Panc1 (cell line): ENCODE data around the gene DLGAP4. TPM values are rescaled to one million over a fixed set of nuclear protein-coding genes. Genes with fewer than 3 reads are reported as not detected.
A peak's percentile ranks its signal among the peaks of the same experiment; 100 is the strongest.

ENCODE experiments used
- ATAC-seq: fragments of 200-7000 bp; cut with Tn5 transposase; 2 replicates; pipeline ENCODE4 v1.9.1; 2020; ENCODE audit warnings: mild to moderate bottlenecking, moderate library complexity
- BruUV-seq: library from RNA; stranded (reverse); fragments of 400-500 nt; replicated peaks from 2 replicates; lab custom pipeline; 2021; lab: Mats Ljungman, UMichigan
- CTCF ChIA-PET: fragments of 300-600 bp; sonication (Branson Sonifier 250); formaldehyde crosslinking; loops from one replicate; lab custom pipeline; 2022; ENCODE audit warnings: antibody characterized with exemption; lab: Charles Lee
- POLR2A ChIA-PET: fragments of 300-600 bp; sonication (Branson Sonifier 250); formaldehyde crosslinking; loops from one replicate; lab custom pipeline; 2022; ENCODE audit warnings: antibody characterized with exemption; lab: Charles Lee
- DNase-seq: peaks from one replicate; pipeline ENCODE4 v3.0.0-alpha.2; 2010; ENCODE audit warnings: low read depth, low spot score
- H3K27ac ChIP-seq: 2 replicates; pipeline ENCODE4 v1.5.1; 2011; ENCODE audit warnings: mild to moderate bottlenecking, low read length, inconsistent platforms
- H3K27me3 ChIP-seq: fragments of 200-500 bp; sonication (Bioruptor generic); 2 replicates; pipeline ENCODE4 v1.6.0; 2014; ENCODE audit warnings: low read length, inconsistent platforms; ENCODE audit not compliant: control insufficient read depth, insufficient read depth
- H3K36me3 ChIP-seq: fragments of 200-500 bp; sonication (Bioruptor generic); 2 replicates; pipeline ENCODE4 v1.5.1; 2014; ENCODE audit warnings: inconsistent platforms, mild to moderate bottlenecking, low read length, moderate library complexity; ENCODE audit not compliant: control insufficient read depth, insufficient read depth
- H3K4me1 ChIP-seq: 2 replicates; pipeline ENCODE4 v1.5.1; 2011; ENCODE audit warnings: inconsistent platforms, mild to moderate bottlenecking, low read length, moderate library complexity; ENCODE audit not compliant: control insufficient read depth, insufficient read depth
- H3K4me3 ChIP-seq, 2 experiments: 2 replicates each; pipeline ENCODE4 v1.5.1; 2011 to 2012; ENCODE audit warnings: low read depth in 2 of 2, low read length in 2 of 2, mild to moderate bottlenecking in 2 of 2, inconsistent platforms in 1 of 2, moderate library complexity in 1 of 2
- H3K9me3 ChIP-seq: fragments of 200-500 bp; sonication (Bioruptor generic); 2 replicates; pipeline ENCODE4 v1.5.1; 2014; ENCODE audit warnings: low read depth, mild to moderate bottlenecking, inconsistent platforms, low read length, moderate library complexity; ENCODE audit not compliant: control insufficient read depth, insufficient read depth
- POLR2AphosphoS5 ChIP-seq: IDR thresholded peaks from 2 replicates; pipeline ENCODE4 v1.6.1; 2012; ENCODE audit warnings: mild to moderate bottlenecking, low read depth, low read length, moderate library complexity
- SIN3A ChIP-seq: IDR thresholded peaks from 2 replicates; pipeline ENCODE4 v1.6.1; 2012; ENCODE audit warnings: low read depth, mild to moderate bottlenecking, low read length, moderate library complexity, borderline replicate concordance; ENCODE audit not compliant: insufficient read depth
- TCF7L2 ChIP-seq: IDR thresholded peaks from 2 replicates; pipeline ENCODE4 v1.6.1; 2011; ENCODE audit warnings: mild to moderate bottlenecking, low read depth, low read length, inconsistent platforms
- in situ Hi-C: cut with HindIII; loops from 2 replicates; pipeline ENCODE4 v1.10.0; 2016; ENCODE audit warnings: low sequenced_read_pairs, low pct_unique_long_range_greater_than_20kb
- intact Hi-C: fragments of 100-400 bp; cut with micrococcal nuclease; formaldehyde crosslinking; loops from one replicate; pipeline ENCODE4 v1.10.0; 2022; ENCODE audit not compliant: unreplicated experiment
- total RNA-seq: library from RNA; stranded (reverse); gene quantifications from one replicate; pipeline ENCODE4 v1.2.1, GENCODE V29; 2021; ENCODE audit not compliant: unreplicated experiment
- TF ChIP-seq, protein P1 (sequence below): fragments of 450-650 bp; IDR thresholded peaks from 2 replicates; pipeline ENCODE4 v1.5.1; 2017; ENCODE audit warnings: mild to moderate bottlenecking
- TF ChIP-seq, protein P2 (sequence below), 2 experiments: IDR thresholded peaks; 2 replicates each; pipeline ENCODE4 v1.6.1; 2011 to 2012; ENCODE audit warnings: low read depth in 2 of 2, control low read depth in 1 of 2, low read length in 1 of 2, mild to moderate bottlenecking in 1 of 2, moderate library complexity in 1 of 2; ENCODE audit not compliant: insufficient read depth in 1 of 2

The DLGAP4 gene
- total RNA-seq, 1 experiment from 2014 or later: 52.5 TPM

- H3K9me3 ChIP-seq: no peaks in the 10 kb centered on the region
- no peak overlapping the region for H3K27ac ChIP-seq
- no peak overlapping the region for H3K4me3 ChIP-seq
- intact Hi-C loops: no loop called here
- ChIA-PET POLR2A (no interaction called here), CTCF (interaction anchor here (0.6 kb wide), 1 partner anchor 542 kb away, joined by 5 read pairs; no protein-coding TSS in a partner anchor)
- DNase-seq (no peak), ATAC-seq (no peak)
- H3K36me3 ChIP-seq: no peaks in the 10 kb centered on the region
- H3K27me3 ChIP-seq: no peaks in the 10 kb centered on the region
- TSS peak; percentile 36 for BruUV-seq
- in situ Hi-C loops: no loop called here
- no peaks in the 10 kb centered on the region for H3K4me1 ChIP-seq
- TF ChIP-seq POLR2AphosphoS5 (no peak), TCF7L2 (no peak), SIN3A (no peak)
- TF ChIP-seq, protein P1, sequence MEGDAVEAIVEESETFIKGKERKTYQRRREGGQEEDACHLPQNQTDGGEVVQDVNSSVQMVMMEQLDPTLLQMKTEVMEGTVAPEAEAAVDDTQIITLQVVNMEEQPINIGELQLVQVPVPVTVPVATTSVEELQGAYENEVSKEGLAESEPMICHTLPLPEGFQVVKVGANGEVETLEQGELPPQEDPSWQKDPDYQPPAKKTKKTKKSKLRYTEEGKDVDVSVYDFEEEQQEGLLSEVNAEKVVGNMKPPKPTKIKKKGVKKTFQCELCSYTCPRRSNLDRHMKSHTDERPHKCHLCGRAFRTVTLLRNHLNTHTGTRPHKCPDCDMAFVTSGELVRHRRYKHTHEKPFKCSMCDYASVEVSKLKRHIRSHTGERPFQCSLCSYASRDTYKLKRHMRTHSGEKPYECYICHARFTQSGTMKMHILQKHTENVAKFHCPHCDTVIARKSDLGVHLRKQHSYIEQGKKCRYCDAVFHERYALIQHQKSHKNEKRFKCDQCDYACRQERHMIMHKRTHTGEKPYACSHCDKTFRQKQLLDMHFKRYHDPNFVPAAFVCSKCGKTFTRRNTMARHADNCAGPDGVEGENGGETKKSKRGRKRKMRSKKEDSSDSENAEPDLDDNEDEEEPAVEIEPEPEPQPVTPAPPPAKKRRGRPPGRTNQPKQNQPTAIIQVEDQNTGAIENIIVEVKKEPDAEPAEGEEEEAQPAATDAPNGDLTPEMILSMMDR: no peak
- TF ChIP-seq, protein P2, sequence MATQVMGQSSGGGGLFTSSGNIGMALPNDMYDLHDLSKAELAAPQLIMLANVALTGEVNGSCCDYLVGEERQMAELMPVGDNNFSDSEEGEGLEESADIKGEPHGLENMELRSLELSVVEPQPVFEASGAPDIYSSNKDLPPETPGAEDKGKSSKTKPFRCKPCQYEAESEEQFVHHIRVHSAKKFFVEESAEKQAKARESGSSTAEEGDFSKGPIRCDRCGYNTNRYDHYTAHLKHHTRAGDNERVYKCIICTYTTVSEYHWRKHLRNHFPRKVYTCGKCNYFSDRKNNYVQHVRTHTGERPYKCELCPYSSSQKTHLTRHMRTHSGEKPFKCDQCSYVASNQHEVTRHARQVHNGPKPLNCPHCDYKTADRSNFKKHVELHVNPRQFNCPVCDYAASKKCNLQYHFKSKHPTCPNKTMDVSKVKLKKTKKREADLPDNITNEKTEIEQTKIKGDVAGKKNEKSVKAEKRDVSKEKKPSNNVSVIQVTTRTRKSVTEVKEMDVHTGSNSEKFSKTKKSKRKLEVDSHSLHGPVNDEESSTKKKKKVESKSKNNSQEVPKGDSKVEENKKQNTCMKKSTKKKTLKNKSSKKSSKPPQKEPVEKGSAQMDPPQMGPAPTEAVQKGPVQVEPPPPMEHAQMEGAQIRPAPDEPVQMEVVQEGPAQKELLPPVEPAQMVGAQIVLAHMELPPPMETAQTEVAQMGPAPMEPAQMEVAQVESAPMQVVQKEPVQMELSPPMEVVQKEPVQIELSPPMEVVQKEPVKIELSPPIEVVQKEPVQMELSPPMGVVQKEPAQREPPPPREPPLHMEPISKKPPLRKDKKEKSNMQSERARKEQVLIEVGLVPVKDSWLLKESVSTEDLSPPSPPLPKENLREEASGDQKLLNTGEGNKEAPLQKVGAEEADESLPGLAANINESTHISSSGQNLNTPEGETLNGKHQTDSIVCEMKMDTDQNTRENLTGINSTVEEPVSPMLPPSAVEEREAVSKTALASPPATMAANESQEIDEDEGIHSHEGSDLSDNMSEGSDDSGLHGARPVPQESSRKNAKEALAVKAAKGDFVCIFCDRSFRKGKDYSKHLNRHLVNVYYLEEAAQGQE (IDR thresholded peaks at IDR 0.05; ENCODE audit: insufficient read depth in 1 of 2, low read depth in 2 of 2, low read length in 1 of 2): no peak
These were observed 198.2 kb downstream of the DLGAP4 start for GRCh38 chr20:36504295-36504694.

GRCh38 chr20:36506253-36506652 is 200.1 kb downstream of the DLGAP4 start:
- H3K27me3 ChIP-seq: no peaks in the 10 kb centered on the region
- H3K36me3 ChIP-seq: no peaks in the 10 kb centered on the region
- DNase-seq (no peak), ATAC-seq (peak; percentile 84)
- TF ChIP-seq TCF7L2 (no peak), SIN3A (no peak), POLR2AphosphoS5 (no peak)
- TF ChIP-seq, protein P1: no peak
- TF ChIP-seq, protein P2 (IDR thresholded peaks at IDR 0.05; ENCODE audit: insufficient read depth in 1 of 2, low read depth in 2 of 2, low read length in 1 of 2): no peak
- no peak overlapping the region for H3K4me3 ChIP-seq
- H3K27ac ChIP-seq: no peak overlapping the region
- POLR2A ChIA-PET: interaction anchor here (0.5 kb wide), 1 partner anchor 356 kb away, joined by 4 read pairs; no protein-coding TSS in a partner anchor
- no TSS peak for BruUV-seq
- intact Hi-C loops: no loop called here
- CTCF ChIA-PET: interaction anchor here (0.6 to 1.3 kb wide), 2 partner anchors 86 to 249 kb away, joined by 3 read pairs; no protein-coding TSS in a partner anchor
- in situ Hi-C loops: no loop called here
- no peaks in the 10 kb centered on the region for H3K9me3 ChIP-seq
- H3K4me1 ChIP-seq: no peaks in the 10 kb centered on the region
